Duodenal mucosa (tissue), 2 donors: Measurements from ENCODE around the gene CDK14.

ENCODE experiments used
- H3K27ac ChIP-seq: one replicate; pipeline ENCODE4 v1.7.0; 2013; ENCODE audit warnings: low read depth, low read length
- H3K27me3 ChIP-seq, 2 donors: one replicate each; pipeline ENCODE4 v1.7.0; 2013; ENCODE audit warnings: low read length in 2 of 2, control low read depth in 1 of 2; ENCODE audit not compliant: insufficient read depth in 2 of 2, control insufficient read depth in 1 of 2
- H3K36me3 ChIP-seq, 2 donors: one replicate each; pipeline ENCODE4 v1.7.0; 2013; ENCODE audit warnings: low read length in 2 of 2, control low read depth in 1 of 2; ENCODE audit not compliant: insufficient read depth in 2 of 2, control insufficient read depth in 1 of 2
- H3K4me1 ChIP-seq, 2 donors: one replicate each; pipeline ENCODE4 v1.7.0; 2013; ENCODE audit warnings: low read length in 2 of 2, control low read depth in 1 of 2; ENCODE audit not compliant: insufficient read depth in 2 of 2, control insufficient read depth in 1 of 2
- H3K4me3 ChIP-seq, 2 donors: one replicate each; pipeline ENCODE4 v1.7.0; 2013; ENCODE audit warnings: low read length in 2 of 2, low read depth in 1 of 2
- H3K9ac ChIP-seq, 2 donors: one replicate each; pipeline ENCODE4 v1.7.0; 2013; ENCODE audit warnings: low read length in 2 of 2, low read depth in 1 of 2
- H3K9me3 ChIP-seq, 2 donors: one replicate each; pipeline ENCODE4 v1.7.0; 2013; ENCODE audit warnings: low read length in 2 of 2, control low read depth in 1 of 2; ENCODE audit not compliant: control insufficient read depth in 1 of 2

CDK14 gene

DNA sequence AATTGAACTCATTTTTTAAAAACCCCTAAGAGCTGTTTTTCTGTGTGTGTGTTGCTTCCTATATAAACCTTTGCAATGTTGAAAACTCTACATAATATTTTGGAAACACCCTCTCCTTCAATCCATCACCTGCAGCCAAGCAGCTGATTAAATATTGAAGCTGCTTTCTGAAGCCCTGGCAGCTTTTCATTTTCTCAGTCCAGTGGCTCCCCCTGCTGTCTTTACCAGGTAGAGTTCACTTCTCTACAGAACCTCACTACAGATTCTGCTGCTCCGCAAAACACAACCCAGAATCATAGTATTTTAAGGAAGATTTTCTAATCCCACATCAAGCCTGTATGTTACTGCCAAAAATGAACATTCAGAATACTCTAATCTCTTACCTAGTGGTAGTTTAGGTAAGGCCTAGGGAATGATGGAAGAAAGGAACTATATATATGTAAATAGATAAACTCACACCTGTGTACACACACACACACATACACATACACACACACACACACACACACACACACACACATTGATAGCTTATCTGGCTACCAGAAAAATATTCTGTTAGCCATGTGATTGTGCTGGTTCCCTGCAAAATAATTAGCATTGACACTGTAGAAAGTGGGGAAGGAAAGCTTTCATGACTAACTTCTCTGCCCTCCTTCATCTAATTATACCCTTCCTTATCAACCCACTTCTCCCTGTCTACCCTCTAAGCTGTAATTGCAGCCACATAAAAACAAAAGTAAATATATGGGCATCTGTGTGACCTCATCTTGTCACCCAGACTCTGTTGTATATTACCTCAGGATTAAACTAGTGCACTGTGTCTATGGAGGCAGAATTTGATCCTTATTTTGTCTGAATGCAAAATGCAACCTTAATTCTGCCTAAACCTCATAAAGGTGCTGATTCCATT, 438.6 kb downstream of the CDK14 start:
- Histone ChIP-seq H3K36me3 (no peaks in the 10 kb centered on the region), H3K9me3 (no peaks in the 10 kb centered on the region), H3K9ac (no peak overlapping the region), H3K4me1 (no peaks in the 10 kb centered on the region), H3K27ac (no peak overlapping the region), H3K4me3 (no peak overlapping the region), H3K27me3 (no peaks in the 10 kb centered on the region)

DNA sequence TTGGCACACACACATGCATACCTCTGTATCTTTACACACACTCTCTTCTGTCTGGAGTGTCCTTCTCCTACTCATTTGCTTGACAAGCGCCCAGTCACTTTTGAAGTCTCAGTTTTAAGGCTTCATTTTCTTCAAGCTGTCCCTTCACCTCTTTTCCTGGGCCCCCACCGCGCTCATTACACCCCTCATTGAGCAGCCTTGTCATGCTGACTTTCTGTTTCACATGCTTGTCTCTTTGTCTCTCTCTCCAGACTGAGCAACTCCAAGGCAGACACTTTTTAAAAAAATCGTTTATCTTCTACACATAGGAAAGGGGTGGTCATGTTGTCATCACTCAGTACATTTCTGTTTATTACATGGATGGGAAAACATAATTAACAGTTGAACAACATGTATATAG, 442.9 kb downstream of the CDK14 start:
- Histone ChIP-seq H3K27me3 (no peaks in the 10 kb centered on the region), H3K4me3 (no peak overlapping the region), H3K4me1 (no peaks in the 10 kb centered on the region), H3K9ac (no peak overlapping the region), H3K27ac (no peak overlapping the region), H3K36me3 (no peaks in the 10 kb centered on the region), H3K9me3 (no peaks in the 10 kb centered on the region)

DNA sequence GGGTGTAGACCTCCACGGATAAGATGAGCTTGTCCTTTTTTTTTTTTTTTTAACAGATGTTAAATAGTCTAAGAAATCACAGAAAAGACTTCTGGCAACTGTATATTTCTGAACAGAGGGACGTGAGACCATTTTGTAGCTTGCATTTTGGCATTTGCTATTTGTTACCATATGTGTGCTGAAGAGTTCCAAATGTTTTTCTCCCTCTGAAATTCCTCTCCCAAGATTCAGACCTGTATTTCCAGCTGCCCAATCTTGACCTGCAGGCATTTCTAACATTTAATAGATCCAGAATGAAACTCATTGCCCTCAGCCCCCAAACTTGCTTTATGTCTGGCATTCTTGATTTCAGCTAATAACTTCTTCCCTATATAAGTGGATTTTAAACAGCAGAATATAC, 445.0 kb downstream of the CDK14 start:
- Histone ChIP-seq H3K9ac (no peak overlapping the region), H3K27me3 (no peaks in the 10 kb centered on the region), H3K27ac (no peak overlapping the region), H3K4me1 (no peaks in the 10 kb centered on the region), H3K4me3 (no peak overlapping the region), H3K36me3 (no peaks in the 10 kb centered on the region), H3K9me3 (no peaks in the 10 kb centered on the region)

DNA sequence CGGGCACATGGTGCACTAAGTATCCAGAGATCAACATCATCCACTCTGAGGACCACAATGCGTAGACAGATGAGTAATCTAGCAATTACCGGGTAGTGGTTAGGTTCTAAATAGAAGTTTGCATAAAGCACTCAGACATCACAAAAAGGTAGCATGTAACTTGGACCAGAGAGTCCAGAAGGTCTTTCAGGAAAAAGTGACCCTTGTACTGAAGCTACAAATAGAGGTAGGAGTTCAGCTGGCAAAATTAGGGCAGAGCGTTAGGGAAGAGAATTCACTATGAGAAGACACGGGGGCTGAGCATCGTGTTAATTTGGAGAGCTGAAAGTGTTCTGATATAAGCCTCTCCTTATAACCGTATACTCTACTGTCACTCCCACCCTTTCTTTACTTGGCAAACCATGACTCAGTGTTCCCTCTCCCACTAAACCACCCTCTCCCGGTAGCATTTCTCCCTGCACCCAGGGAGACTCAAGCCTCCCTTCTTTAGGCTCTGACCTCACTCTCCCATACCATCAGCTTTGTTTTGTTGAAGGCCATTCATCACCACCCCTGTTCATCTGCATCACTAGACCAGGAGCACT, 445.9 kb downstream of the CDK14 start:
- H3K9me3 ChIP-seq: no peaks in the 10 kb centered on the region
- H3K27me3 ChIP-seq: no peaks in the 10 kb centered on the region
- peaks cover 0 to 2% of the 10 kb centered on the region in 2 donors for H3K4me1 ChIP-seq
- no peak overlapping the region for H3K4me3 ChIP-seq
- H3K36me3 ChIP-seq: no peaks in the 10 kb centered on the region
- no peak overlapping the region for H3K27ac ChIP-seq
- H3K9ac ChIP-seq: no peak overlapping the region

DNA sequence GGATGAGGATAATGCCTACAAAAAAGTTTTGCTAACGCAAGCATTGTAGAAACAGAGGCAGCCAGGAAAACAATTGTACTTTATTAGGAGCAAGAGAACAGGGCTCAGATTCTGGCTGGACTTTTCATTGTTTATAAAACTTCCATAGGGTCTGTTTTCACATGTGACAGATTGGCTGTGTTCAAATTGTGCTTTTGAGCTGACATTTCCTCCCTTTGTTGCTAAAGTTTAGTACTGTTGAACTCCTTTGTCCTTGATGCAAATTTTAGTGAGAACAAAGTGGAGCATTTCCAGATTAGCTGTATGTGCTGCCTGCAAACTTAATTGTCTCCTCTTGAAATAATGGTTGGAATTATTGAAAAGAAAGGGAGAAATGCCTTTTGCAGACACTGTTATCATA, 447.1 kb downstream of the CDK14 start:
- H3K27ac ChIP-seq: no peak overlapping the region
- H3K4me1 ChIP-seq: peaks cover 0 to 5% of the 10 kb centered on the region in 2 donors
- no peaks in the 10 kb centered on the region for H3K27me3 ChIP-seq
- no peaks in the 10 kb centered on the region for H3K36me3 ChIP-seq
- H3K9me3 ChIP-seq: no peaks in the 10 kb centered on the region
- H3K4me3 ChIP-seq: no peak overlapping the region
- no peak overlapping the region for H3K9ac ChIP-seq

DNA sequence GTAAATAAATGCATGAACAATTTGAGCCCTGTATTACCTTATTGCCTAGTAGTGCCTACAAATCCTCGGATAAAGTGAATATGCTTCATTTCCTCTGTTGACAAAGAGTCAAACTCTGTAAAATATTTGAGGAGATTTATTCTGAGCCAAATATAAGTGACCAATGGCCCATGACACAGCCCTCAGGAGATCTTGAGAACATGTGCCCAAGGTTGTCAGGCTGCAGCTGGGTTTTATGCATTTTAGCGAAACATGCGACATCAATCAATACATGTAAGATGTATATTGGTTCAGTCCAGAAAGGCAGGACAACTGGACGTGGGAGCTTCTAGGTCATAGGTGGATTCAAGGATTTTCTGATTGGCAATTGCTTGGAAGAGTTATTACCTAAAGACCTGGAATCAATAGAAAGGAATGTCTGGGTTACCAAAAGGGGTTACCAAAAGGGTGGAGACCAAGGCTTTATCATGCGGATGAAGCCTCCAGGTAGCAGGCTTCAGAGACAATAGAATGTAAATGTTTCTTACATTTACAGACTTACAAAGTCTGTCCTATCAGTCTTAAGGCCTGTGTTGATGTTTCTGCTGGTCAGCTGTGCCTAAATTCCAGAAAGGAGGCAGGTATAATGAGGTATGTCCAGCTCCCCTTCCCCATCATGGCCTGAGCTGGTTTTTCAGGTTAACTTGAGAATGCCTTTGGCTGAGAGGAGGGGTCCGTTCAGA, 448.0 kb downstream of the CDK14 start:
- H3K4me1 ChIP-seq: peaks cover 0 to 5% of the 10 kb centered on the region in 2 donors
- H3K27ac ChIP-seq: no peak overlapping the region
- no peaks in the 10 kb centered on the region for H3K9me3 ChIP-seq
- no peaks in the 10 kb centered on the region for H3K36me3 ChIP-seq
- no peaks in the 10 kb centered on the region for H3K27me3 ChIP-seq
- no peak overlapping the region for H3K4me3 ChIP-seq
- no peak overlapping the region for H3K9ac ChIP-seq

DNA sequence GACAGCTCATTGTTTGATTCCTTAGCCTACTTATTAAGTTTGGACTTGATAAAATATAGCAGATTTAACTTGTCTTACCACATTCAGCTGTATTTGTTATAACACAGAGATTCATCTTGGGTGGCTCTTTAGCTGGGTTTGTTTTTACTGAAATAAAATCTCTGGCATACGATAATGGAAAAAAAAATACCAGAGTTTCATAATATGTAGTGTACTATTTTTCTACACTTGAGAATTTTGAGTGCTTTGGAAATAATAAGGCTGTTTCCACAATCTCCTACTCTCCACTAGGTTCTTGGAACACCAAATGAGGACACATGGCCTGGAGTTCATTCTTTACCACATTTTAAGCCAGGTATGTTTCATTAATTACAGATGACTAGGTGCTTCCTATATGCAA, 449.5 kb downstream of the CDK14 start:
- no peak overlapping the region for H3K9ac ChIP-seq
- no peaks in the 10 kb centered on the region for H3K27me3 ChIP-seq
- no peaks in the 10 kb centered on the region for H3K36me3 ChIP-seq
- no peak overlapping the region for H3K4me3 ChIP-seq
- peaks cover 0 to 5% of the 10 kb centered on the region in 2 donors for H3K4me1 ChIP-seq
- H3K9me3 ChIP-seq: no peaks in the 10 kb centered on the region
- H3K27ac ChIP-seq: no peak overlapping the region

DNA sequence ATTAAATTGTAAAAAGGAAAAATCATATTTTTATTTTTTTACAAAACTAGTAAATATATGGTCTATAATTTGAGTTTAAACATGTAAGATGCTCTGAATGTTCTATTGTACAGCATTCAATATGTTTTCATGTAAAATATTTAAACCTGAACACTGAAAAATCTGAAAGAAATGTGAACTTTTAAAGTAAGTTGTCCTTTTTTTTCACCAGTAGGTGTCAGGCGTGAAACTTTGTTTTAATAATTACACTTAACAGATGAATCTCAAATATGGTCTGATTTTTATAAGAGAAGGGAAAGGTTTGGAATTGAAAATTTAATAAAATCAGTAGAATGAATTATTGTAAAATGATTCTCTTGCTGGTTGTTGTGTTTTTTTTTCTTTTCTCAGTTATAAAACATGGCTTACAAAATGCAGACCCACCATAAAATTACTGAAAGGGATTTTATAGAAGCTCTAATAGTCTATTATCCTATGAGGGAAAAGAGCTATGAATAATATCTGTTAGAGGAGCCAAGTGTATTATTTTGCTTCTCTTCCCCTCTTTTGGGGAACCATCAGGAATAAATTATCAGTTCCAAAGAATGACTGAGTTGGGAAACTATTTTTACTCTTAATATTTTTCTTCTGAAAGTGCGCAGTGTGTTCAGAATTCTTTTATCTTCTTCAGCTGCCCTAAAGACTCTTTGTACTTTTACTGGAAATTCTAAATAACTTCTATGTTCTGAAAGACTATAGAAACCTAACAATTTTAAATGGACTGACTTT, 450.4 kb downstream of the CDK14 start:
- Histone ChIP-seq H3K9ac (no peak overlapping the region), H3K27me3 (no peaks in the 10 kb centered on the region), H3K27ac (no peak overlapping the region)

DNA sequence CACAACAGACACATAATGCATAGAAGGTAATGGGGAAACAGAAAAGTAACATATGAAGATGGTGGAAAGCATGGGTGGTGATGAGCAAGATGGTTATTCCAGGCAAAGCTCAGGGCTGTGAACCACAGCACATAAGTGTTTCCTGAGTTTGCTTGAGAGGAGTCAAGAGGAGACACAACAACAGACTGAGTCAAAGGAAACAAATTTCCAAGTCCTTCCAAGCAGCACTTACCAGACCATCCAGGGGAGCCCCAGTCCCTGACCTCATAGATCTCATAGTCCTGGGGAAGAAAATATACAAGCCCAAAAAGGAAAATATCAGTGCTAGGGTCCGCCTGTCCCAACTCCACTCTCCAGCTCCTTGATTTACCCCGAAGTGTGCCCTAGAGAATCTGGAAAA, 451.5 kb downstream of the CDK14 start:
- no peak overlapping the region for H3K27ac ChIP-seq
- H3K4me3 ChIP-seq: no peak overlapping the region
- H3K27me3 ChIP-seq: no peaks in the 10 kb centered on the region
- no peaks in the 10 kb centered on the region for H3K9me3 ChIP-seq
- H3K36me3 ChIP-seq: no peaks in the 10 kb centered on the region
- H3K9ac ChIP-seq: no peak overlapping the region
- peaks cover 0 to 5% of the 10 kb centered on the region in 2 donors for H3K4me1 ChIP-seq

More for the DNA sequence above, 450.4 kb downstream of the CDK14 start:
- Histone ChIP-seq H3K4me3 (no peak overlapping the region), H3K9me3 (no peaks in the 10 kb centered on the region), H3K4me1 (peaks cover 0 to 5% of the 10 kb centered on the region in 2 donors), H3K36me3 (no peaks in the 10 kb centered on the region)
